SH-SY5Y (cell line): Measurements from ENCODE around the gene SLC30A3.

Experiments used
- GATA2 ChIP-seq: IDR thresholded peaks from 2 replicates; pipeline ENCODE4 v1.6.1; 2011; ENCODE audit warnings: mild to moderate bottlenecking, low read depth, low read length
- GATA3 ChIP-seq: IDR thresholded peaks from 2 replicates; pipeline ENCODE4 v1.6.1; 2011; ENCODE audit warnings: low read depth, mild to moderate bottlenecking, low read length, moderate library complexity

- no peak for TF ChIP-seq GATA2
- no peak for TF ChIP-seq GATA3
Measured at GRCh38 chr2:27227501-27227900, 35.3 kb downstream of the SLC30A3 start.
